H9 (cell line): Measurements from ENCODE around the gene B4GALT6. TPM values are rescaled to one million over a fixed set of nuclear protein-coding genes. Genes with fewer than 3 reads are reported as not detected.

ENCODE experiments used
- DNase-seq: peaks from one replicate; pipeline ENCODE4 v3.0.0-alpha.2; 2017
- H2AFZ ChIP-seq: one replicate; pipeline ENCODE4 v1.6.1; 2013; ENCODE audit warnings: mild to moderate bottlenecking, low read length, control low read depth, moderate library complexity
- H2AK5ac ChIP-seq: 2 replicates; pipeline ENCODE4 v1.6.1; 2013; ENCODE audit warnings: low read length, control low read depth, mixed read lengths; ENCODE audit not compliant: insufficient read length
- H2BK120ac ChIP-seq: one replicate; pipeline ENCODE4 v1.6.1; 2013; ENCODE audit warnings: low read depth, mild to moderate bottlenecking, low read length, control low read depth, inconsistent platforms; ENCODE audit not compliant: poor library complexity, severe bottlenecking
- H2BK12ac ChIP-seq: 2 replicates; pipeline ENCODE4 v1.6.1; 2013; ENCODE audit warnings: low read length, control low read depth, mixed read lengths, low read depth; ENCODE audit not compliant: insufficient read length
- H2BK15ac ChIP-seq: 2 replicates; pipeline ENCODE4 v1.6.1; 2013; ENCODE audit warnings: low read depth, low read length, control low read depth
- H2BK20ac ChIP-seq: one replicate; pipeline ENCODE4 v1.6.1; 2013; ENCODE audit warnings: low read depth, mild to moderate bottlenecking, low read length, control low read depth, inconsistent platforms; ENCODE audit not compliant: poor library complexity, severe bottlenecking
- H2BK5ac ChIP-seq: 2 replicates; pipeline ENCODE4 v1.6.1; 2013; ENCODE audit warnings: low read length, control low read depth, mixed read lengths; ENCODE audit not compliant: insufficient read length
- H3K14ac ChIP-seq: 2 replicates; pipeline ENCODE4 v1.6.1; 2013; ENCODE audit warnings: low read length, control low read depth; ENCODE audit not compliant: insufficient read depth
- H3K18ac ChIP-seq: 2 replicates; pipeline ENCODE4 v1.6.1; 2013; ENCODE audit warnings: low read depth, mild to moderate bottlenecking, mixed read lengths, low read length, control low read depth; ENCODE audit not compliant: insufficient read length
- H3K23ac ChIP-seq: 2 replicates; pipeline ENCODE4 v1.6.1; 2013; ENCODE audit warnings: low read length, control low read depth, mixed read lengths, low read depth; ENCODE audit not compliant: insufficient read length
- H3K23me2 ChIP-seq: 2 replicates; pipeline ENCODE4 v1.6.1; 2013; ENCODE audit warnings: low read depth, mild to moderate bottlenecking, mixed read lengths, low read length, control low read depth; ENCODE audit not compliant: insufficient read length, poor library complexity, severe bottlenecking
- H3K27ac ChIP-seq: 2 replicates; pipeline ENCODE4 v1.5.1; 2013; ENCODE audit warnings: low read length, control low read depth, mixed read lengths, low read depth; ENCODE audit not compliant: insufficient read length
- H3K27me3 ChIP-seq: 2 replicates; pipeline ENCODE4 v1.6.1; 2013; ENCODE audit warnings: low read length, control low read depth, inconsistent platforms; ENCODE audit not compliant: insufficient read depth
- H3K4ac ChIP-seq: 2 replicates; pipeline ENCODE4 v1.6.1; 2013; ENCODE audit warnings: low read depth, mild to moderate bottlenecking, control low read depth, inconsistent platforms, low read length, moderate library complexity
- H3K4me1 ChIP-seq: 2 replicates; pipeline ENCODE4 v1.6.1; 2013; ENCODE audit warnings: low read length, control low read depth, inconsistent platforms; ENCODE audit not compliant: insufficient read depth
- H3K4me2 ChIP-seq: 2 replicates; pipeline ENCODE4 v1.6.1; 2013; ENCODE audit warnings: low read length, control low read depth, mixed read lengths; ENCODE audit not compliant: insufficient read length, insufficient read depth
- H3K56ac ChIP-seq: 2 replicates; pipeline ENCODE4 v1.6.1; 2013; ENCODE audit warnings: low read depth, mild to moderate bottlenecking, mixed read lengths, low read length, control low read depth; ENCODE audit not compliant: insufficient read length
- H3K79me1 ChIP-seq: 2 replicates; pipeline ENCODE4 v1.6.1; 2013; ENCODE audit warnings: low read depth, mild to moderate bottlenecking, moderate library complexity, low read length, control low read depth, inconsistent platforms; ENCODE audit not compliant: insufficient read depth, poor library complexity, severe bottlenecking
- H3K79me2 ChIP-seq: 2 replicates; pipeline ENCODE4 v1.6.1; 2013; ENCODE audit warnings: low read length, control low read depth, inconsistent platforms; ENCODE audit not compliant: insufficient read depth
- H3K9ac ChIP-seq: 2 replicates; pipeline ENCODE4 v1.6.1; 2013; ENCODE audit warnings: low read length, control low read depth, mixed read lengths; ENCODE audit not compliant: insufficient read length; ENCODE audit errors: extremely low read depth
- H3K9me3 ChIP-seq: one replicate; pipeline ENCODE4 v1.6.1; 2013; ENCODE audit warnings: low read depth, low read length, inconsistent platforms; ENCODE audit not compliant: control insufficient read depth
- H3T11ph ChIP-seq: one replicate; pipeline ENCODE4 v1.6.1; 2013; ENCODE audit warnings: mild to moderate bottlenecking, low read length, control low read depth, inconsistent platforms
- H4K20me1 ChIP-seq: one replicate; pipeline ENCODE4 v1.6.1; 2013; ENCODE audit not compliant: control insufficient read depth, insufficient read length, insufficient read depth
- H4K5ac ChIP-seq: 2 replicates; pipeline ENCODE4 v1.6.1; 2013; ENCODE audit warnings: low read depth, mild to moderate bottlenecking, mixed read lengths, low read length, control low read depth; ENCODE audit not compliant: insufficient read length
- H4K8ac ChIP-seq: replicated peaks from 2 replicates; pipeline ENCODE4 v1.6.1; 2013; ENCODE audit warnings: low read length, control low read depth, mixed read lengths, low read depth; ENCODE audit not compliant: insufficient read length
- H4K91ac ChIP-seq: 2 replicates; pipeline ENCODE4 v1.6.1; 2013; ENCODE audit warnings: low read depth, mild to moderate bottlenecking, moderate library complexity, mixed read lengths, low read length, control low read depth; ENCODE audit not compliant: insufficient read length
- H3K27ac Mint-ChIP-seq, 3 experiments: 2 replicates in 2 of 3; 3 replicates in 1 of 3; pipeline ENCODE4 v1.8.0; 2020 to 2021; ENCODE audit warnings: mixed read lengths in 3 of 3, mild to moderate bottlenecking in 1 of 3, moderate library complexity in 1 of 3
- H3K27me3 Mint-ChIP-seq: 2 replicates; pipeline ENCODE4 v1.8.0; 2021; ENCODE audit warnings: low read depth, mild to moderate bottlenecking, moderate library complexity, mixed read lengths
- H3K36me3 Mint-ChIP-seq, 3 experiments: 2 replicates in 2 of 3; 3 replicates in 1 of 3; pipeline ENCODE4 v1.8.0; 2020 to 2021; ENCODE audit warnings: low read depth in 3 of 3, mixed read lengths in 3 of 3; ENCODE audit not compliant: insufficient read depth in 1 of 3
- H3K4me1 Mint-ChIP-seq, 2 experiments: 2 replicates each; pipeline ENCODE4 v1.8.0; 2020; ENCODE audit warnings: mixed read lengths in 2 of 2
- H3K4me3 Mint-ChIP-seq, 2 experiments: 2 replicates in 1 of 2; 3 replicates in 1 of 2; pipeline ENCODE4 v1.8.0; 2020 to 2021; ENCODE audit warnings: mild to moderate bottlenecking in 2 of 2, mixed read lengths in 2 of 2, moderate library complexity in 1 of 2
- H3K9me3 Mint-ChIP-seq, 2 experiments: 2 replicates in 1 of 2; 3 replicates in 1 of 2; pipeline ENCODE4 v1.8.0; 2020; ENCODE audit warnings: mild to moderate bottlenecking in 2 of 2, mixed read lengths in 2 of 2, moderate library complexity in 1 of 2
- CTCF ChIP-seq: fragments of 200-600 bp; sonication (generic); conservative IDR thresholded peaks from 3 replicates; pipeline ENCODE4 v1.8.0; 2021; ENCODE audit warnings: antibody characterized with exemption, mild to moderate bottlenecking
- WGBS: extraction: QIAGEN DNeasy Blood & Tissue Kit; methylation state at CpG from one replicate; pipeline ENCODE4 v1.1.7; 2013; ENCODE audit warnings: missing lambda C conversion rate, low lambda C conversion rate, mixed read lengths; ENCODE audit not compliant: insufficient read length; ENCODE audit errors: extremely low coverage; 5-methylcytosine and 5-hydroxymethylcytosine counted together
- total RNA-seq: library from RNA; stranded (reverse); gene quantifications from 2 replicates; pipeline ENCODE4 v1.2.1, GENCODE V29; 2021

The B4GALT6 gene
- total RNA-seq, 1 experiment from 2014 or later = 34.1 TPM

DNA sequence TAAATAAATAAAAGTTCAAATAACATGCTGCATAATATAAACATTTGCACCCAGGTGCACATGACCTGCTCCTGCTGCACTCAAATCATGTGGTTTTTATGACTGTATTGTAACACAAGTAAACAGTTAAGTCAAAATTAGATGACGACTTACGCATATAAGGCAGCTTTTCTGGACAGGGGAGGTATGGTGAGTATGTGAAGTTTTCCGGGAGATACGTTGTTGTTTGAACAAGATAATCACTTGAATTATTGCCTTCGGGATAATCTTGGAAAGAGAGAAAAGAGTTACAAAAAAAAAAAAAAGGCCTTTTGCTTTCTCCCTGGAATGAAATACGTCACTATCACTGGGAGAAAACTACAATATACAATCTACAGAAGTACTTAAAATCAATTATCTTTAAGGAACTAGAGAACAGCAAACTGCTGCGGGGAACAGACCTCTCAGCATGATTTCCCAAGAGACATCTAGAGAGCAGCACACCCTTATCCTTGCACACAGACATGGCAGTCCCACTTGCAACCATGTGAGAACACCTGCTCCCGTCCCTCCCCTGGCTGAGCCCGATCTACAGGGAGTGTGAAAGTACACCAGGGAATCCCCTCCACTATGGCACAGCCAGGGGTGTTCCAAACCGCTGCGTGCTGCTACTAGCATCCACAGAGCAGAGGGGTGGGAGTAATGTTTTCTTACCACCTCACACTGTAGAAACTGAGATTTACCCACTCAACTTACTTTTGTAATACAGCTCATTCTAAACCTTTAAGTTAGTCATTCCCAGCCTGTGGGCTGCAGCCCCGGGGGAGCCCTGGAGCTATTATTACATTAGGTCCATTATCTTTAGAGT, 26.3 kb downstream of the B4GALT6 start:
- H3K36me3 Mint-ChIP-seq = peaks cover 25 to 43% (median 28%) of the 10 kb centered on the region in 3 experiments
- no peak for DNase-seq
- Histone ChIP-seq H3K27ac (no peak overlapping the region), H3K9me3 (no peaks in the 10 kb centered on the region), H3K79me2 (no peaks in the 10 kb centered on the region), H4K91ac (no peak overlapping the region), H2AFZ (no peak overlapping the region), H3K27me3 (no peaks in the 10 kb centered on the region), H3K56ac (no peak overlapping the region), H2BK120ac (no peak overlapping the region), H4K8ac (no peak overlapping the region), H2BK12ac (no peak overlapping the region), H3K4me1 (peaks cover 3% of the 10 kb centered on the region; the same call in 1 of the 2 replicates), H2BK20ac (no peak overlapping the region), H2AK5ac (no peak overlapping the region), H3K18ac (no peak overlapping the region), H3K14ac (no peak overlapping the region), H3K79me1 (peaks cover 5% of the 10 kb centered on the region), H4K20me1 (no peaks in the 10 kb centered on the region), H3K23ac (no peak overlapping the region), H3T11ph (no peak overlapping the region), H3K4me2 (no peak overlapping the region), H3K23me2 (no peaks in the 10 kb centered on the region), H3K4ac (no peak overlapping the region), H3K9ac (no peak overlapping the region), H2BK5ac (no peak overlapping the region), H2BK15ac (no peak overlapping the region), H4K5ac (no peak overlapping the region)
- H3K27ac Mint-ChIP-seq = peak overlapping the region; percentile 12 to 82 (median 81); a peak in 5 of 7 replicates
- no CpG with 5 or more reads among the region's 12 CpGs for WGBS
- TF ChIP-seq CTCF = no peak
- H3K27me3 Mint-ChIP-seq = no peaks in the 10 kb centered on the region
- H3K9me3 Mint-ChIP-seq = peaks cover 0 to 8% of the 10 kb centered on the region in 2 experiments; a peak in 2 of 5 replicates
- H3K4me1 Mint-ChIP-seq = peaks cover 6 to 20% of the 10 kb centered on the region in 2 experiments
- H3K4me3 Mint-ChIP-seq = no peak overlapping the region
